Progenitor cell of endocrine pancreas (in vitro differentiated cells): ENCODE measurements around the gene TMEM63B. TPM values are rescaled to one million over a fixed set of nuclear protein-coding genes. Genes with fewer than 3 reads are reported as not detected.

Source experiments
- DNase-seq: peaks from one replicate; pipeline ENCODE4 v3.0.0; 2021; ENCODE audit warnings: low spot score; ENCODE audit not compliant: unreplicated experiment
- H3K27ac Mint-ChIP-seq: 2 replicates; pipeline ENCODE4 v1.8.0; 2021; ENCODE audit warnings: mild to moderate bottlenecking, moderate library complexity, mixed read lengths
- H3K27me3 Mint-ChIP-seq: 2 replicates; pipeline ENCODE4 v1.8.0; 2021; ENCODE audit warnings: mixed read lengths
- H3K36me3 Mint-ChIP-seq: 2 replicates; pipeline ENCODE4 v1.8.0; 2022; ENCODE audit warnings: mixed read lengths; ENCODE audit not compliant: insufficient read depth
- H3K4me1 Mint-ChIP-seq: 2 replicates; pipeline ENCODE4 v1.8.0; 2021; ENCODE audit warnings: low read depth, mixed read lengths
- H3K4me3 Mint-ChIP-seq: 2 replicates; pipeline ENCODE4 v1.8.0; 2021; ENCODE audit warnings: low read depth, mild to moderate bottlenecking, moderate library complexity, mixed read lengths
- H3K9me3 Mint-ChIP-seq: 2 replicates; pipeline ENCODE4 v1.8.0; 2021; ENCODE audit warnings: low read depth, mixed read lengths
- total RNA-seq: library from RNA; stranded (reverse); gene quantifications from 2 replicates; pipeline ENCODE4 v1.2.1, GENCODE V29; 2021
- TF ChIP-seq, protein P1 (sequence below): fragments of 200-600 bp; sonication (generic); IDR thresholded peaks from one replicate; pipeline ENCODE4 v1.5.0; 2021; ENCODE audit warnings: antibody characterized with exemption, mild to moderate bottlenecking; ENCODE audit not compliant: unreplicated experiment

The TMEM63B gene
- total RNA-seq, 1 donor from 2014 or later = 72.3 TPM

DNA sequence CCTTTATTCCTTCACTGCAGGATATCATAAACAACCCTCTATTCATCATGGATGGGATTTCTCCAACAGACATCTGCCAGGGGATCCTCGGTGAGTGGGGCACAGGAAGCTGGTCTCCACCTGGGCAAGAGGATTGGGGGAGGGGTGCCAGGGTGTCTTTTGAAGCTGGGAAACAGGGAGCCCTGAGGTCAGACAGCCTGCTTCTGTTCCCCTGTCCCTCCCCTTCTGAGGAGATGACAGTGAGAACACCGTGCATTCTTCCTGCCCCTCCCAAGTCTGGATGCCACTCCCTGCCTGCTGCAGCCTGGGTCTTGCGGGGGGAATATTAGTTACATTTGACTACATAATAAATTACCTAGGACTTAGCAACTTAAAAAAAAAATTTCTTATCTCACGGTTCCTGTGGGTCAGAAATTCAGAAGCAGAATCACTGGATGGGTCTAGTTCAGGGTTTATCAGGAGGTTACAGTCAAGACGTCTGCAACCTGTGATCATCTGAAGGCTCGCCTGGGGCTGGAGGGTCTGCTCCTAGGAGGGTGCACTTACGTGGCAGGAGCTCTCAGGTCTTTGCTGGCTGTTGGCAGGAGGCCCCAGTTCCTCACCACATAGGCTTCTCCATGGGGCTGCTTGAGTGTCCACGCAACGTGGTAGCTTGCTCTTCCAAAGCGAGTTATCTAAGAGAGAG is 42.7 kb downstream of the TMEM63B start:
- H3K9me3 Mint-ChIP-seq = no peaks in the 10 kb centered on the region
- no peak overlapping the region for H3K27ac Mint-ChIP-seq
- peaks cover 29% of the 10 kb centered on the region for H3K27me3 Mint-ChIP-seq
- TF ChIP-seq, protein P1, sequence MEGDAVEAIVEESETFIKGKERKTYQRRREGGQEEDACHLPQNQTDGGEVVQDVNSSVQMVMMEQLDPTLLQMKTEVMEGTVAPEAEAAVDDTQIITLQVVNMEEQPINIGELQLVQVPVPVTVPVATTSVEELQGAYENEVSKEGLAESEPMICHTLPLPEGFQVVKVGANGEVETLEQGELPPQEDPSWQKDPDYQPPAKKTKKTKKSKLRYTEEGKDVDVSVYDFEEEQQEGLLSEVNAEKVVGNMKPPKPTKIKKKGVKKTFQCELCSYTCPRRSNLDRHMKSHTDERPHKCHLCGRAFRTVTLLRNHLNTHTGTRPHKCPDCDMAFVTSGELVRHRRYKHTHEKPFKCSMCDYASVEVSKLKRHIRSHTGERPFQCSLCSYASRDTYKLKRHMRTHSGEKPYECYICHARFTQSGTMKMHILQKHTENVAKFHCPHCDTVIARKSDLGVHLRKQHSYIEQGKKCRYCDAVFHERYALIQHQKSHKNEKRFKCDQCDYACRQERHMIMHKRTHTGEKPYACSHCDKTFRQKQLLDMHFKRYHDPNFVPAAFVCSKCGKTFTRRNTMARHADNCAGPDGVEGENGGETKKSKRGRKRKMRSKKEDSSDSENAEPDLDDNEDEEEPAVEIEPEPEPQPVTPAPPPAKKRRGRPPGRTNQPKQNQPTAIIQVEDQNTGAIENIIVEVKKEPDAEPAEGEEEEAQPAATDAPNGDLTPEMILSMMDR = no peak
- H3K4me3 Mint-ChIP-seq = no peak overlapping the region
- H3K36me3 Mint-ChIP-seq = no peaks in the 10 kb centered on the region
- no peak for DNase-seq
- peaks cover 2% of the 10 kb centered on the region for H3K4me1 Mint-ChIP-seq

- Mint-ChIP-seq H3K27me3 (peaks cover 15% of the 10 kb centered on the region), H3K36me3 (no peaks in the 10 kb centered on the region), H3K4me3 (no peak overlapping the region), H3K27ac (no peak overlapping the region), H3K9me3 (no peaks in the 10 kb centered on the region), H3K4me1 (no peaks in the 10 kb centered on the region)
- TF ChIP-seq, protein P1 = no peak
- DNase-seq = no peak
Observed at GRCh38 chr6:44171899-44172546, 44.7 kb downstream of the TMEM63B start.

- no peak overlapping the region for H3K27ac Mint-ChIP-seq
- H3K4me3 Mint-ChIP-seq = no peak overlapping the region
- H3K36me3 Mint-ChIP-seq = no peaks in the 10 kb centered on the region
- TF ChIP-seq, protein P1 = peak; percentile 83
- H3K9me3 Mint-ChIP-seq = no peaks in the 10 kb centered on the region
- H3K27me3 Mint-ChIP-seq = peaks cover 15% of the 10 kb centered on the region
- H3K4me1 Mint-ChIP-seq = no peaks in the 10 kb centered on the region
- peak; percentile 56 for DNase-seq
Observed at GRCh38 chr6:44172731-44173500, 45.6 kb downstream of the TMEM63B start.

- Mint-ChIP-seq H3K4me3 (no peak overlapping the region), H3K9me3 (no peaks in the 10 kb centered on the region), H3K36me3 (no peaks in the 10 kb centered on the region), H3K27ac (no peak overlapping the region), H3K27me3 (peaks cover 7% of the 10 kb centered on the region), H3K4me1 (no peaks in the 10 kb centered on the region)
- no peak for DNase-seq
- TF ChIP-seq, protein P1 = no peak
Observed at GRCh38 chr6:44176130-44176761, 48.9 kb downstream of the TMEM63B start.
